OCI-LY3 (cell line): Measurements from ENCODE around the gene ERBB2.

Experiments
- CTCF ChIP-seq: fragments of 200-600, 300-600 bp; sonication (generic); IDR thresholded peaks from 2 replicates; pipeline ENCODE4 v1.5.1; 2014; ENCODE audit warnings: antibody characterized with exemption, low read length, low read depth
- EZH2phosphoT487 ChIP-seq: fragments of 200-600 bp; shearing (Covaris generic); IDR thresholded peaks from 2 replicates; pipeline ENCODE4 v1.6.1; 2018; ENCODE audit warnings: antibody characterized with exemption, mixed run types, low read depth

GRCh38 chr17:39742126-39742855 is 42.4 kb downstream of the ERBB2 start:
- TF ChIP-seq CTCF (no peak), EZH2phosphoT487 (no peak)
